IMR-90 (cell line): Measurements from ENCODE around the gene PTPRN2. TPM values are rescaled to one million over a fixed set of nuclear protein-coding genes. Genes with fewer than 3 reads are reported as not detected.

Experiments used
- ATAC-seq: fragments of 200-7000 bp; cut with Tn5 transposase; 2 replicates; pipeline ENCODE4 v1.9.1; 2020; ENCODE audit warnings: low read depth, mild to moderate bottlenecking, moderate library complexity
- BruUV-seq: library from RNA; stranded (reverse); fragments of 400-500 nt; replicated peaks from 2 replicates; lab custom pipeline; 2021; lab: Mats Ljungman, UMichigan
- CTCF ChIA-PET: fragments of 300-600 bp; formaldehyde crosslinking; extraction: SDS; loops from one replicate; lab custom pipeline; 2021; ENCODE audit warnings: antibody characterized with exemption; lab: Yijun Ruan, JAX
- POLR2A ChIA-PET: fragments of 300-600 bp; sonication (Branson Sonifier 250); formaldehyde crosslinking; loops from one replicate; lab custom pipeline; 2022; ENCODE audit warnings: antibody characterized with exemption; ENCODE audit not compliant: unreplicated experiment; lab: Charles Lee
- DNase-seq: peaks from one replicate; pipeline ENCODE4 v3.0.0; 2013
- H2AFZ ChIP-seq: replicated peaks from 2 replicates; pipeline ENCODE3; 2013; ENCODE audit warnings: low read length, mild to moderate bottlenecking; ENCODE audit not compliant: poor library complexity
- H2AK5ac ChIP-seq: 2 replicates; pipeline ENCODE4 v1.6.1; 2013; ENCODE audit warnings: low read depth, low read length, inconsistent platforms
- H2AK9ac ChIP-seq: replicated peaks from 2 replicates; pipeline ENCODE3; 2013; ENCODE audit warnings: mild to moderate bottlenecking, low read depth, low read length, moderate library complexity; ENCODE audit not compliant: poor library complexity
- H2BK120ac ChIP-seq: 2 replicates; pipeline ENCODE4 v1.6.1; 2013; ENCODE audit warnings: low read depth, low read length, inconsistent platforms
- H2BK15ac ChIP-seq: 3 replicates; pipeline ENCODE4 v1.6.1; 2013; ENCODE audit warnings: low read depth, low read length, inconsistent platforms
- H2BK20ac ChIP-seq: 2 replicates; pipeline ENCODE4 v1.6.1; 2013; ENCODE audit warnings: low read depth, mild to moderate bottlenecking, inconsistent platforms, low read length, moderate library complexity
- H2BK5ac ChIP-seq: 2 replicates; pipeline ENCODE4 v1.6.1; 2013; ENCODE audit warnings: mild to moderate bottlenecking, low read depth, low read length, inconsistent platforms; ENCODE audit not compliant: poor library complexity, severe bottlenecking
- H3K14ac ChIP-seq: replicated peaks from 2 replicates; pipeline ENCODE4 v1.6.1; 2013; ENCODE audit warnings: low read depth, low read length, inconsistent platforms
- H3K18ac ChIP-seq: 2 replicates; pipeline ENCODE4 v1.6.1; 2013; ENCODE audit warnings: low read depth, low read length, control low read depth
- H3K23ac ChIP-seq: 2 replicates; pipeline ENCODE4 v1.6.1; 2013; ENCODE audit warnings: low read depth, low read length, inconsistent platforms
- H3K27ac ChIP-seq: 2 replicates; pipeline ENCODE4 v1.5.1; 2013; ENCODE audit warnings: mild to moderate bottlenecking, control low read depth, low read length; ENCODE audit not compliant: insufficient read depth
- H3K27me3 ChIP-seq: 2 replicates; pipeline ENCODE4 v1.6.1; 2013; ENCODE audit warnings: low read length; ENCODE audit not compliant: control insufficient read depth, insufficient read depth
- H3K36me3 ChIP-seq: 2 replicates; pipeline ENCODE4 v1.6.1; 2013; ENCODE audit warnings: low read length, mixed read lengths; ENCODE audit not compliant: control insufficient read depth, insufficient read depth
- H3K4ac ChIP-seq: 2 replicates; pipeline ENCODE4 v1.6.1; 2013; ENCODE audit warnings: low read depth, low read length, inconsistent platforms
- H3K4me1 ChIP-seq: 2 replicates; pipeline ENCODE4 v1.6.1; 2013; ENCODE audit warnings: low read length, mixed read lengths; ENCODE audit not compliant: control insufficient read depth, insufficient read depth
- H3K4me2 ChIP-seq: 2 replicates; pipeline ENCODE4 v1.6.1; 2013; ENCODE audit warnings: low read depth, mild to moderate bottlenecking, control low read depth, low read length, moderate library complexity
- H3K4me3 ChIP-seq: 2 replicates; pipeline ENCODE4 v1.5.1; 2013; ENCODE audit warnings: low read depth, mild to moderate bottlenecking, control low read depth, low read length, moderate library complexity; ENCODE audit not compliant: insufficient read depth
- H3K56ac ChIP-seq: 2 replicates; pipeline ENCODE4 v1.6.1; 2013; ENCODE audit warnings: low read length, inconsistent platforms; ENCODE audit not compliant: insufficient read depth; ENCODE audit errors: extremely low read depth
- H3K79me1 ChIP-seq, 2 experiments: 2 replicates each; pipeline ENCODE4 v1.6.1; 2013; ENCODE audit warnings: low read length in 2 of 2, inconsistent platforms in 1 of 2, low read depth in 1 of 2
- H3K9ac ChIP-seq: 2 replicates; pipeline ENCODE4 v1.6.1; 2013; ENCODE audit warnings: low read depth, low read length, control low read depth
- H3K9me1 ChIP-seq: 2 replicates; pipeline ENCODE4 v1.6.1; 2013; ENCODE audit warnings: low read length, inconsistent platforms; ENCODE audit not compliant: insufficient read depth
- H3K9me3 ChIP-seq: 2 replicates; pipeline ENCODE4 v1.6.1; 2013; ENCODE audit warnings: low read length; ENCODE audit not compliant: control insufficient read depth, insufficient read depth
- H4K20me1 ChIP-seq: 2 replicates; pipeline ENCODE4 v1.6.1; 2013; ENCODE audit warnings: low read length, inconsistent platforms; ENCODE audit not compliant: insufficient read depth
- H4K5ac ChIP-seq: 2 replicates; pipeline ENCODE4 v1.6.1; 2013; ENCODE audit warnings: mild to moderate bottlenecking, low read depth, low read length, control low read depth
- H4K8ac ChIP-seq, 2 experiments: 2 replicates each; pipeline ENCODE4 v1.6.1; 2013; ENCODE audit warnings: low read depth in 2 of 2, low read length in 2 of 2, control low read depth in 1 of 2, inconsistent platforms in 1 of 2
- H4K91ac ChIP-seq: 2 replicates; pipeline ENCODE4 v1.6.1; 2013; ENCODE audit warnings: low read depth, low read length, inconsistent platforms; ENCODE audit not compliant: insufficient read depth
- CTCF ChIP-seq: conservative IDR thresholded peaks from 2 replicates; pipeline ENCODE4 v1.5.1; 2012; ENCODE audit warnings: mild to moderate bottlenecking, low read depth, low read length, improper control_type of control experiment
- MAFK ChIP-seq: IDR thresholded peaks from 2 replicates; pipeline ENCODE4 v1.6.1; 2012; ENCODE audit warnings: low read depth, low read length, improper control_type of control experiment
- WGBS, 2 experiments: methylation state at CpG; one replicate each; pipeline versions ENCODE4 v1.1.5 to v1.1.7; 2013; ENCODE audit warnings: missing lambda C conversion rate in 2 of 2; ENCODE audit not compliant: insufficient read length in 1 of 2; ENCODE audit errors: extremely low coverage in 2 of 2; 5-methylcytosine and 5-hydroxymethylcytosine counted together
- dilution Hi-C: fragments of 300-500 bp; cut with HindIII; formaldehyde crosslinking; loops from one replicate; pipeline ENCODE4 v1.14.3; 2018; ENCODE audit warnings: low sequenced_read_pairs; ENCODE audit not compliant: unreplicated experiment
- in situ Hi-C: fragments of 300-500 bp; cut with MboI; formaldehyde crosslinking; loops from 3 replicates; pipeline ENCODE4 v1.14.3; 2019; ENCODE audit warnings: low sequenced_read_pairs, inconsistent platforms, mixed read lengths
- intact Hi-C: fragments of 100-400 bp; cut with micrococcal nuclease; formaldehyde crosslinking; loops from 2 replicates; pipeline ENCODE4 v1.10.0; 2022
- polyA plus RNA-seq, 3 experiments: library from polyadenylated mRNA; depleted of rRNA; stranded (reverse); fragments of >200 nt; gene quantifications; 2 replicates each; pipeline ENCODE4 v1.2.3, GENCODE V29; 2012; ENCODE audit warnings: low replicate concordance in 1 of 3
- total RNA-seq: library from RNA; depleted of rRNA; stranded (reverse); fragments of >200 nt; gene quantifications from 2 replicates; pipeline ENCODE4 v1.2.3, GENCODE V29; 2012

Gene PTPRN2
- total and polyA plus RNA-seq, 2 of the 4 experiments (the other 2 are of a cell fraction), result 0.03 TPM; not detected in 1

GRCh38 chr7:158526531-158526930, 61.1 kb downstream of the PTPRN2 start:
- Histone ChIP-seq H2BK120ac (no peak overlapping the region), H3K9me3 (peaks cover 71% of the 10 kb centered on the region), H2BK20ac (no peak overlapping the region), H4K91ac (no peak overlapping the region), H3K9ac (no peak overlapping the region), H3K14ac (no peak overlapping the region), H2AK9ac (no peak overlapping the region), H4K20me1 (no peaks in the 10 kb centered on the region), H2BK5ac (no peak overlapping the region), H3K4ac (no peak overlapping the region), H4K5ac (no peak overlapping the region), H3K36me3 (no peaks in the 10 kb centered on the region), H3K56ac (no peak overlapping the region), H3K4me2 (no peak overlapping the region), H2AK5ac (no peak overlapping the region), H3K18ac (no peak overlapping the region), H3K4me3 (no peak overlapping the region), H4K8ac (no peak overlapping the region), H3K23ac (no peak overlapping the region), H2AFZ (no peak overlapping the region), H3K9me1 (no peaks in the 10 kb centered on the region), H2BK15ac (no peak overlapping the region), H3K27ac (no peak overlapping the region), H3K79me1 (no peaks in the 10 kb centered on the region), H3K4me1 (no peaks in the 10 kb centered on the region), H3K27me3 (no peaks in the 10 kb centered on the region)
- intact Hi-C loops (no loop called here), in situ Hi-C loops (no loop called here), dilution Hi-C loops (no loop called here)
- no CpG with 5 or more reads among the region's 9 CpGs for WGBS, 2 experiments
- ChIA-PET CTCF (no interaction called here), POLR2A (no interaction called here)
- TF ChIP-seq CTCF (no peak), MAFK (no peak)
- BruUV-seq, result no TSS peak
- ATAC-seq (no peak), DNase-seq (no peak)
